Measurements from ENCODE around the gene GPC6.

GRCh38 chr13:93859716-93860115 lies 633.1 kb downstream of the GPC6 start:
- no peak for TF ChIP-seq USF1 (IDR thresholded peaks at IDR 0.05; ENCODE audit: borderline replicate concordance, low read depth)
- no peak for TF ChIP-seq TCF12 (IDR thresholded peaks at IDR 0.05)
- no peak for TF ChIP-seq RFX5 (IDR thresholded peaks at IDR 0.05; ENCODE audit: low read length)
- no peak for TF ChIP-seq EZH2phosphoT487 (IDR thresholded peaks at IDR 0.05; ENCODE audit: borderline replicate concordance, low read depth)
- TF ChIP-seq, protein P1, sequence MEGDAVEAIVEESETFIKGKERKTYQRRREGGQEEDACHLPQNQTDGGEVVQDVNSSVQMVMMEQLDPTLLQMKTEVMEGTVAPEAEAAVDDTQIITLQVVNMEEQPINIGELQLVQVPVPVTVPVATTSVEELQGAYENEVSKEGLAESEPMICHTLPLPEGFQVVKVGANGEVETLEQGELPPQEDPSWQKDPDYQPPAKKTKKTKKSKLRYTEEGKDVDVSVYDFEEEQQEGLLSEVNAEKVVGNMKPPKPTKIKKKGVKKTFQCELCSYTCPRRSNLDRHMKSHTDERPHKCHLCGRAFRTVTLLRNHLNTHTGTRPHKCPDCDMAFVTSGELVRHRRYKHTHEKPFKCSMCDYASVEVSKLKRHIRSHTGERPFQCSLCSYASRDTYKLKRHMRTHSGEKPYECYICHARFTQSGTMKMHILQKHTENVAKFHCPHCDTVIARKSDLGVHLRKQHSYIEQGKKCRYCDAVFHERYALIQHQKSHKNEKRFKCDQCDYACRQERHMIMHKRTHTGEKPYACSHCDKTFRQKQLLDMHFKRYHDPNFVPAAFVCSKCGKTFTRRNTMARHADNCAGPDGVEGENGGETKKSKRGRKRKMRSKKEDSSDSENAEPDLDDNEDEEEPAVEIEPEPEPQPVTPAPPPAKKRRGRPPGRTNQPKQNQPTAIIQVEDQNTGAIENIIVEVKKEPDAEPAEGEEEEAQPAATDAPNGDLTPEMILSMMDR (IDR thresholded peaks at IDR 0.05) = no peak
- TF ChIP-seq POLR2AphosphoS5 (IDR thresholded peaks at IDR 0.05; ENCODE audit: low read depth, low read length) = no peak
- no peak for TF ChIP-seq RAD21 (IDR thresholded peaks at IDR 0.05; ENCODE audit: low read length)
